ENCODE measurements around the gene SHROOM3. TPM values are rescaled to one million over a fixed set of nuclear protein-coding genes. Genes with fewer than 3 reads are reported as not detected.

The SHROOM3 gene
- total RNA-seq, 2 experiments from 2014 or later: not detected

- no peak overlapping the region for H3K27ac Mint-ChIP-seq
- Histone ChIP-seq H3K27me3 (ENCODE audit: control insufficient read depth in 1 of 2, insufficient read depth in 2 of 2, low read length in 2 of 2) (no peaks in the 10 kb centered on the region), H3K27ac (ENCODE audit: low read depth in 1 of 2, low read length in 2 of 2) (no peak overlapping the region), H3K9me3 (ENCODE audit: control insufficient read depth in 1 of 2, insufficient read depth in 1 of 2, low read length in 2 of 2) (no peaks in the 10 kb centered on the region), H3K4me3 (ENCODE audit: low read length) (no peak overlapping the region), H3K36me3 (ENCODE audit: insufficient read depth, low read length) (no peaks in the 10 kb centered on the region), H3K4me1 (ENCODE audit: insufficient read depth, low read length) (no peaks in the 10 kb centered on the region)
- intact Hi-C loops (cut with DNase I, micrococcal nuclease): no loop called here
- CTCF ChIA-PET: interaction anchor here (0.6 kb wide), 1 partner anchor 36 kb away, joined by 3 read pairs; no protein-coding TSS in a partner anchor
- H3K4me3 Mint-ChIP-seq: no peak overlapping the region
- peaks cover 4% of the 10 kb centered on the region for H3K27me3 Mint-ChIP-seq
- no peaks in the 10 kb centered on the region for H3K9me3 Mint-ChIP-seq
- no peak for ATAC-seq (ENCODE audit: poor library complexity)
- no peak for TF ChIP-seq CTCF (IDR thresholded peaks at IDR 0.05)
- no peaks in the 10 kb centered on the region for H3K36me3 Mint-ChIP-seq (ENCODE audit: low read depth)
- POLR2A ChIA-PET: no interaction called here
- no peak for DNase-seq
- H3K4me1 Mint-ChIP-seq (ENCODE audit: low read depth): no peaks in the 10 kb centered on the region
Observed at GRCh38 chr4:76657443-76657842, 222.4 kb downstream of the SHROOM3 start.

GRCh38 chr4:76658231-76659102 lies 223.4 kb downstream of the SHROOM3 start:
- ATAC-seq (ENCODE audit: poor library complexity): no peak
- H3K4me3 Mint-ChIP-seq: no peak overlapping the region

GRCh38 chr4:76659103-76659490 lies 224.1 kb downstream of the SHROOM3 start:
- ATAC-seq (ENCODE audit: poor library complexity): no peak
- no peaks in the 10 kb centered on the region for H3K36me3 Mint-ChIP-seq (ENCODE audit: low read depth)
- POLR2A ChIA-PET: no interaction called here
- DNase-seq: no peak
- H3K9me3 Mint-ChIP-seq: no peaks in the 10 kb centered on the region
- Histone ChIP-seq H3K4me3 (ENCODE audit: low read length) (no peak overlapping the region), H3K4me1 (ENCODE audit: insufficient read depth, low read length) (no peaks in the 10 kb centered on the region), H3K27me3 (ENCODE audit: control insufficient read depth in 1 of 2, insufficient read depth in 2 of 2, low read length in 2 of 2) (no peaks in the 10 kb centered on the region), H3K9me3 (ENCODE audit: control insufficient read depth in 1 of 2, insufficient read depth in 1 of 2, low read length in 2 of 2) (no peaks in the 10 kb centered on the region), H3K36me3 (ENCODE audit: insufficient read depth, low read length) (no peaks in the 10 kb centered on the region), H3K27ac (ENCODE audit: low read depth in 1 of 2, low read length in 2 of 2) (no peak overlapping the region)
- no peak overlapping the region for H3K4me3 Mint-ChIP-seq
- H3K4me1 Mint-ChIP-seq (ENCODE audit: low read depth): no peaks in the 10 kb centered on the region
- no peak for TF ChIP-seq CTCF (IDR thresholded peaks at IDR 0.05)
- H3K27ac Mint-ChIP-seq: no peak overlapping the region
- H3K27me3 Mint-ChIP-seq: peaks cover 4% of the 10 kb centered on the region
- intact Hi-C loops (cut with DNase I, micrococcal nuclease): no loop called here
- CTCF ChIA-PET: no interaction called here

More at GRCh38 chr4:76658231-76659102, 223.4 kb downstream of the SHROOM3 start:
- Mint-ChIP-seq H3K9me3 (no peaks in the 10 kb centered on the region), H3K27ac (no peak overlapping the region), H3K27me3 (peaks cover 4% of the 10 kb centered on the region), H3K4me1 (ENCODE audit: low read depth) (no peaks in the 10 kb centered on the region), H3K36me3 (ENCODE audit: low read depth) (no peaks in the 10 kb centered on the region)
- Histone ChIP-seq H3K4me3 (ENCODE audit: low read length) (no peak overlapping the region), H3K27me3 (ENCODE audit: control insufficient read depth in 1 of 2, insufficient read depth in 2 of 2, low read length in 2 of 2) (no peaks in the 10 kb centered on the region), H3K4me1 (ENCODE audit: insufficient read depth, low read length) (no peaks in the 10 kb centered on the region), H3K9me3 (ENCODE audit: control insufficient read depth in 1 of 2, insufficient read depth in 1 of 2, low read length in 2 of 2) (no peaks in the 10 kb centered on the region), H3K27ac (ENCODE audit: low read depth in 1 of 2, low read length in 2 of 2) (no peak overlapping the region), H3K36me3 (ENCODE audit: insufficient read depth, low read length) (no peaks in the 10 kb centered on the region)
- ChIA-PET POLR2A (no interaction called here), CTCF (interaction anchor here (0.6 kb wide), 1 partner anchor 35 kb away, joined by 3 read pairs; no protein-coding TSS in a partner anchor)
- no peak for DNase-seq
- TF ChIP-seq CTCF (IDR thresholded peaks at IDR 0.05): no peak
- intact Hi-C loops (cut with DNase I, micrococcal nuclease): no loop called here
